Testis (tissue), 2 donors: ENCODE measurements around the gene PRKN.

Source experiments
- POLR2A ChIP-seq: fragments of 450-650 bp; IDR thresholded peaks from one replicate; pipeline ENCODE4 v1.6.1; 2017; ENCODE audit warnings: antibody characterized with exemption, mild to moderate bottlenecking, moderate library complexity
- TF ChIP-seq, protein P1 (sequence below), 3 experiments: fragments of 450-650 bp in 2 of 3; fragments of 200-600 bp in 1 of 3; sonication (generic) in 1 of 3; IDR thresholded peaks; one replicate each; pipeline ENCODE4 v1.5.1; 2016 to 2019; ENCODE audit warnings: antibody characterized with exemption in 3 of 3, mild to moderate bottlenecking in 2 of 3, moderate library complexity in 1 of 3

DNA sequence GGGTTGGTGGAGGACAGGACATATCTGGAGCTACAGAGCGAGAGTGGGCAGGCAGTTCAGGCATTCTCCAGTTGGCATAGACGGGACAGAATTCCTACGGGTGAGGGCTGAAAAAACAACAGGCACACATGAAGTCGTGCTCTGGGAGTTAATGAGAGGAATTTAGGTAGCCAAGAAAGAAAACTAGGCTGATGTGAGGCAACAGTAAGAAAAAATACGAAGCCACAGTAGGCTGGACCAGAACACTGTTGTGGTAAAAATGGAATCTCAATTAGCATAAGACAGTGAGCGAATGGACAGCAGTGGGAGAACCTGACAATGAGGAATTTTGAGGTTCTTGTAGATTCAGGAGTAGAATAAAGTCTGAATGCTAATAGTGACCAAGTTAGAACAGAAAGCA is 965.6 kb downstream of the PRKN start:
- TF ChIP-seq, protein P1, sequence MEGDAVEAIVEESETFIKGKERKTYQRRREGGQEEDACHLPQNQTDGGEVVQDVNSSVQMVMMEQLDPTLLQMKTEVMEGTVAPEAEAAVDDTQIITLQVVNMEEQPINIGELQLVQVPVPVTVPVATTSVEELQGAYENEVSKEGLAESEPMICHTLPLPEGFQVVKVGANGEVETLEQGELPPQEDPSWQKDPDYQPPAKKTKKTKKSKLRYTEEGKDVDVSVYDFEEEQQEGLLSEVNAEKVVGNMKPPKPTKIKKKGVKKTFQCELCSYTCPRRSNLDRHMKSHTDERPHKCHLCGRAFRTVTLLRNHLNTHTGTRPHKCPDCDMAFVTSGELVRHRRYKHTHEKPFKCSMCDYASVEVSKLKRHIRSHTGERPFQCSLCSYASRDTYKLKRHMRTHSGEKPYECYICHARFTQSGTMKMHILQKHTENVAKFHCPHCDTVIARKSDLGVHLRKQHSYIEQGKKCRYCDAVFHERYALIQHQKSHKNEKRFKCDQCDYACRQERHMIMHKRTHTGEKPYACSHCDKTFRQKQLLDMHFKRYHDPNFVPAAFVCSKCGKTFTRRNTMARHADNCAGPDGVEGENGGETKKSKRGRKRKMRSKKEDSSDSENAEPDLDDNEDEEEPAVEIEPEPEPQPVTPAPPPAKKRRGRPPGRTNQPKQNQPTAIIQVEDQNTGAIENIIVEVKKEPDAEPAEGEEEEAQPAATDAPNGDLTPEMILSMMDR (IDR thresholded peaks at IDR 0.05): no peak
- no peak for TF ChIP-seq POLR2A
